Peyer's patch (tissue), 4 donors: ENCODE results near the gene CNTROB.

ENCODE experiments used
- POLR2A ChIP-seq, 2 donors: fragments of 450-650 bp; IDR thresholded peaks; one replicate each; pipeline ENCODE4 v1.5.1; 2017; ENCODE audit warnings: antibody characterized with exemption in 2 of 2, mild to moderate bottlenecking in 2 of 2, moderate library complexity in 2 of 2
- TF ChIP-seq, protein P1 (sequence below), 6 experiments: fragments of 450-650 bp in 4 of 6; fragments of 200-600 bp in 2 of 6; sonication (generic) in 1 of 6; IDR thresholded peaks; one replicate each; pipeline ENCODE4 v1.5.1; 2017 to 2019; ENCODE audit warnings: antibody characterized with exemption in 6 of 6, mild to moderate bottlenecking in 3 of 6, moderate library complexity in 1 of 6

DNA sequence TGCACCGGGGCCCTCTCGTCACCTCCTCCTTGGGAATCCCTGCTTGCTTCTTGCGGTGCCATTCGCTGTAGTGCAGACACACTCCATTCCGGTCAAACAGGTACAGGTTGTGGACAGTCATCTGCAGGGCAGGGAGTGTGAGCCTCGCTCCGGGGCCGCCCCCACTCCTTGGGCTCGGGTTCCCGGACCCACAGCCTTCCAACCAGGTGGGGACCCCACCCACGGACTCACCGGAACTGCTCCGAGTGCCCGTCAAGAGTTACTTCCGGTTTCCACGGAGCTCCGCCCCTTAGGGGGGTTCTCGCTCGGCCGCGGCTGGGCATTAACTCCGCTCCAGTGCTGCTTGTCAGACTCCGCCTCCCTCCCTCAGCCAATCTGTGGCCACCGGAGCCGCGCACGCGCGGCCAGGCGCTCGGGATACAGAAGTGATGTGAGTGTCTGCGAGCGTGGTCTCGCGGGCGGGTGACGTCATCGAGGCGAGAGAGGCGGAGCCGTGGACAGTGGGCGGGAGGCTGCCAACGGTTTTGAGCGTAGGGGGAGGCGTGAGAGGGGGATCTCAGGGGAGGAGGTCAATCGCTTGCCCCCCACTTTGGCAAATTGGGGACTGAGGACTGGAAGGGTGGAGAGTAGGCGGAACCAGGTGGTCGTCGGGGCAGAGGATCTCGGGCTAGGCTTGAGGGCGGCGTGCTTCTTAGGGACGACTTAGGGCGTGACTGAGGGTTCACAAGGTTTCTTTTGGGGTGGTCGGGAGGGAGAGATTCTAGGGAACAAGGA, at the start of gene CNTROB, which contains the start of gene TRAPPC1:
- TF ChIP-seq, protein P1, sequence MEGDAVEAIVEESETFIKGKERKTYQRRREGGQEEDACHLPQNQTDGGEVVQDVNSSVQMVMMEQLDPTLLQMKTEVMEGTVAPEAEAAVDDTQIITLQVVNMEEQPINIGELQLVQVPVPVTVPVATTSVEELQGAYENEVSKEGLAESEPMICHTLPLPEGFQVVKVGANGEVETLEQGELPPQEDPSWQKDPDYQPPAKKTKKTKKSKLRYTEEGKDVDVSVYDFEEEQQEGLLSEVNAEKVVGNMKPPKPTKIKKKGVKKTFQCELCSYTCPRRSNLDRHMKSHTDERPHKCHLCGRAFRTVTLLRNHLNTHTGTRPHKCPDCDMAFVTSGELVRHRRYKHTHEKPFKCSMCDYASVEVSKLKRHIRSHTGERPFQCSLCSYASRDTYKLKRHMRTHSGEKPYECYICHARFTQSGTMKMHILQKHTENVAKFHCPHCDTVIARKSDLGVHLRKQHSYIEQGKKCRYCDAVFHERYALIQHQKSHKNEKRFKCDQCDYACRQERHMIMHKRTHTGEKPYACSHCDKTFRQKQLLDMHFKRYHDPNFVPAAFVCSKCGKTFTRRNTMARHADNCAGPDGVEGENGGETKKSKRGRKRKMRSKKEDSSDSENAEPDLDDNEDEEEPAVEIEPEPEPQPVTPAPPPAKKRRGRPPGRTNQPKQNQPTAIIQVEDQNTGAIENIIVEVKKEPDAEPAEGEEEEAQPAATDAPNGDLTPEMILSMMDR (IDR thresholded peaks at IDR 0.05) = peak in 1 of 6 experiments; percentile 2
- TF ChIP-seq POLR2A (IDR thresholded peaks at IDR 0.05) = peak; percentile 50 to 58
